Measurements from ENCODE around the gene CDH4.

- TF ChIP-seq CTCF (conservative IDR thresholded peaks at IDR 0.05) = no peak
- no peak for TF ChIP-seq EZH2 (IDR thresholded peaks at IDR 0.05; ENCODE audit: low read depth)
Measured at GRCh38 chr20:61601361-61601760, 349.3 kb downstream of the CDH4 start.
